ENCODE results near the gene RBM34.

DNA sequence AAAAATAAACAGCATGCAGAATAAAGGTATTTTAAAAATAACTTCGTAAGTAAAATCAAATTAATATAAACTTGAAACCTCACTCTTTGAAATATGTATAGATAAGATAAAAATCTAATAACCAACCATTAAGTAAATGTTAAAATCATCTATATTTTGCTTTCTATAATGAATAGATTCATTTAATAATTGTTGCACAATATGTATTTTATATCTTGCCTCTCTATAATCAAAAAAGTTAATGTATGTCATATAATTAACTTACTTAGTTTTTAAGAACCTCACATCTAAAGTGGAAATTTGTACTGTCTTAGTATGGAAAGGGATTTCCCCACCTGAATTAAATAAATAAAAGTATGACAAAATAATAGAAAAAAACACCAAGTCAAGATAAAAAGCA lies 42.4 kb upstream of the RBM34 start:
- TF ChIP-seq, protein P1, sequence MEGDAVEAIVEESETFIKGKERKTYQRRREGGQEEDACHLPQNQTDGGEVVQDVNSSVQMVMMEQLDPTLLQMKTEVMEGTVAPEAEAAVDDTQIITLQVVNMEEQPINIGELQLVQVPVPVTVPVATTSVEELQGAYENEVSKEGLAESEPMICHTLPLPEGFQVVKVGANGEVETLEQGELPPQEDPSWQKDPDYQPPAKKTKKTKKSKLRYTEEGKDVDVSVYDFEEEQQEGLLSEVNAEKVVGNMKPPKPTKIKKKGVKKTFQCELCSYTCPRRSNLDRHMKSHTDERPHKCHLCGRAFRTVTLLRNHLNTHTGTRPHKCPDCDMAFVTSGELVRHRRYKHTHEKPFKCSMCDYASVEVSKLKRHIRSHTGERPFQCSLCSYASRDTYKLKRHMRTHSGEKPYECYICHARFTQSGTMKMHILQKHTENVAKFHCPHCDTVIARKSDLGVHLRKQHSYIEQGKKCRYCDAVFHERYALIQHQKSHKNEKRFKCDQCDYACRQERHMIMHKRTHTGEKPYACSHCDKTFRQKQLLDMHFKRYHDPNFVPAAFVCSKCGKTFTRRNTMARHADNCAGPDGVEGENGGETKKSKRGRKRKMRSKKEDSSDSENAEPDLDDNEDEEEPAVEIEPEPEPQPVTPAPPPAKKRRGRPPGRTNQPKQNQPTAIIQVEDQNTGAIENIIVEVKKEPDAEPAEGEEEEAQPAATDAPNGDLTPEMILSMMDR (conservative IDR thresholded peaks at IDR 0.05; ENCODE audit: low read length), result no peak
- no peak for TF ChIP-seq EZH2phosphoT487 (IDR thresholded peaks at IDR 0.05; ENCODE audit: borderline replicate concordance, low read depth, low read length)

Data from OCI-LY7 (cell line).